ENCODE measurements around the gene BMP2K.

DNA sequence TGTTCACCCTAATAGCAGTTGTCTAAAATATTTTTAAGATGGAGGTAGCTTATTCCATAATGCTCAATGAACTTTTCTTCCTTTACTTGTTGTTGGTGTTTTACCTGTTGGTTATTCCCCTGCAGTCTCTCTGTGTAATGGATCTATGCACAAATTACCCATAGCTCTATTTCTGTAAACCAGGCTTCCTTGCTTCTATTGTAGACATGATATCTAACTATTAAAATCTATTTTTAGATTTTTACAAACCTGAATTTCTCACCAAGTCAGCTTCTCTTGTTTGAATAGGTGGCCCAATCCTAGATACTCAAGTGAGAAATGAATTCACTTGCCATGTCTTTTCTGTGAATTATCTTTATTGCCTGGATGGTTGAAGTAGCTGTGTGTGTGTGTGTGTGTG, 24.8 kb downstream of the BMP2K start:
- TF ChIP-seq, protein P1, sequence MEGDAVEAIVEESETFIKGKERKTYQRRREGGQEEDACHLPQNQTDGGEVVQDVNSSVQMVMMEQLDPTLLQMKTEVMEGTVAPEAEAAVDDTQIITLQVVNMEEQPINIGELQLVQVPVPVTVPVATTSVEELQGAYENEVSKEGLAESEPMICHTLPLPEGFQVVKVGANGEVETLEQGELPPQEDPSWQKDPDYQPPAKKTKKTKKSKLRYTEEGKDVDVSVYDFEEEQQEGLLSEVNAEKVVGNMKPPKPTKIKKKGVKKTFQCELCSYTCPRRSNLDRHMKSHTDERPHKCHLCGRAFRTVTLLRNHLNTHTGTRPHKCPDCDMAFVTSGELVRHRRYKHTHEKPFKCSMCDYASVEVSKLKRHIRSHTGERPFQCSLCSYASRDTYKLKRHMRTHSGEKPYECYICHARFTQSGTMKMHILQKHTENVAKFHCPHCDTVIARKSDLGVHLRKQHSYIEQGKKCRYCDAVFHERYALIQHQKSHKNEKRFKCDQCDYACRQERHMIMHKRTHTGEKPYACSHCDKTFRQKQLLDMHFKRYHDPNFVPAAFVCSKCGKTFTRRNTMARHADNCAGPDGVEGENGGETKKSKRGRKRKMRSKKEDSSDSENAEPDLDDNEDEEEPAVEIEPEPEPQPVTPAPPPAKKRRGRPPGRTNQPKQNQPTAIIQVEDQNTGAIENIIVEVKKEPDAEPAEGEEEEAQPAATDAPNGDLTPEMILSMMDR (IDR thresholded peaks at IDR 0.05; ENCODE audit: low read depth, low read length, poor library complexity, severe bottlenecking) = no peak
- TF ChIP-seq EZH2phosphoT487 (IDR thresholded peaks at IDR 0.05; ENCODE audit: borderline replicate concordance, low read length) = no peak

All from DOHH2 (cell line).